GM12878 (cell line): ENCODE measurements around the gene PLCG2. TPM values are rescaled to one million over a fixed set of nuclear protein-coding genes. Genes with fewer than 3 reads are reported as not detected.
A peak's percentile ranks its signal among the peaks of the same experiment; 100 is the strongest.

Source experiments
- ATAC-seq: fragments of 200-7000 bp; cut with Tn5 transposase; 3 replicates; pipeline ENCODE4 v1.9.1; 2020; ENCODE audit warnings: mild to moderate bottlenecking, moderate library complexity
- BruUV-seq: library from RNA; stranded (reverse); fragments of 400-500 nt; replicated peaks from 2 replicates; lab custom pipeline; 2021; lab: Mats Ljungman, UMichigan
- CTCF ChIA-PET: fragments of 300-600 bp; sonication (Branson Sonifier 250); formaldehyde crosslinking; extraction: SDS; loops from one replicate; lab custom pipeline; 2021; ENCODE audit warnings: inconsistent platforms; lab: Yijun Ruan, JAX
- POLR2A ChIA-PET: fragments of 350-600 bp; formaldehyde crosslinking; extraction: SDS; loops from one replicate; lab custom pipeline; 2021; ENCODE audit warnings: inconsistent platforms; lab: Charles Lee
- RAD21 ChIA-PET: fragments of 300-600 bp; sonication (Branson Sonifier 250); formaldehyde crosslinking; loops from one replicate; lab custom pipeline; 2023; ENCODE audit warnings: antibody characterized with exemption; ENCODE audit not compliant: unreplicated experiment; lab: Charles Lee
- SMC1A ChIA-PET: fragments of 300-600 bp; sonication (Branson Sonifier 250); formaldehyde crosslinking; loops from one replicate; lab custom pipeline; 2023; ENCODE audit not compliant: unreplicated experiment, uncharacterized antibody; lab: Charles Lee
- DNase-seq: peaks from one replicate; pipeline ENCODE4 v3.0.0-alpha.2; 2011; ENCODE audit warnings: low read depth, low spot score
- FAIRE-seq: peaks from 3 replicates; lab custom pipeline; 2011; peaks lifted over from hg19 to GRCh38; lab: Jason Lieb, UNC
- H2AFZ ChIP-seq: 2 replicates; pipeline ENCODE4 v1.6.0; 2011; ENCODE audit warnings: low read depth, low read length, control low read depth; ENCODE audit not compliant: control insufficient read depth
- H3K27ac ChIP-seq: 2 replicates; pipeline ENCODE4 v1.5.1; 2011; ENCODE audit warnings: control low read depth; ENCODE audit not compliant: control insufficient read depth, insufficient read depth
- H3K27me3 ChIP-seq, 2 experiments: replicated peaks in 1 of 2; 2 replicates each; pipeline versions ENCODE4 v1.6.0 to v1.6.1; 2011; ENCODE audit warnings: low read length in 1 of 2; ENCODE audit not compliant: control insufficient read depth in 2 of 2, insufficient read depth in 2 of 2
- H3K36me3 ChIP-seq, 2 experiments: 2 replicates each; pipeline ENCODE4 v1.5.1; 2011; ENCODE audit warnings: low read length in 1 of 2; ENCODE audit not compliant: control insufficient read depth in 2 of 2, insufficient read depth in 2 of 2
- H3K4me1 ChIP-seq: 2 replicates; pipeline ENCODE4 v1.6.1; 2011; ENCODE audit warnings: mild to moderate bottlenecking, low read length, moderate library complexity, mixed read lengths; ENCODE audit not compliant: control insufficient read depth, insufficient read depth
- H3K4me2 ChIP-seq: 2 replicates; pipeline ENCODE4 v1.6.0; 2011; ENCODE audit warnings: control low read depth; ENCODE audit not compliant: control insufficient read depth, insufficient read depth
- H3K4me3 ChIP-seq: fragments of 200-600 bp; sonication (generic); 2 replicates; pipeline ENCODE4 v1.5.1; 2016
- H3K79me2 ChIP-seq: 2 replicates; pipeline ENCODE4 v1.6.0; 2011; ENCODE audit warnings: low read length; ENCODE audit not compliant: control insufficient read depth, insufficient read depth
- H3K9ac ChIP-seq: 2 replicates; pipeline ENCODE4 v1.8.0; 2011; ENCODE audit warnings: low read length, control low read depth, mixed read lengths; ENCODE audit not compliant: control insufficient read depth, insufficient read depth
- H3K9me3 ChIP-seq: replicated peaks from 3 replicates; pipeline ENCODE4 v1.5.1; 2011; ENCODE audit warnings: mild to moderate bottlenecking, low read length; ENCODE audit not compliant: control insufficient read depth, insufficient read depth
- H4K20me1 ChIP-seq: 2 replicates; pipeline ENCODE4 v1.6.0; 2011; ENCODE audit not compliant: control insufficient read depth, insufficient read depth
- BHLHE40 ChIP-seq, 2 experiments: fragments of 450-650 bp in 1 of 2; IDR thresholded peaks; 2 replicates each; pipeline ENCODE4 v1.6.1; 2011 to 2017; ENCODE audit warnings: low read depth in 2 of 2, borderline replicate concordance in 1 of 2, improper control_type of control experiment in 1 of 2, low read length in 1 of 2, mild to moderate bottlenecking in 1 of 2
- CREB1 ChIP-seq: IDR thresholded peaks from 2 replicates; pipeline ENCODE4 v1.6.1; 2012; ENCODE audit warnings: low read depth, mild to moderate bottlenecking, inconsistent platforms
- ESRRA ChIP-seq: IDR thresholded peaks from 2 replicates; pipeline ENCODE4 v1.6.1; 2012; ENCODE audit warnings: mild to moderate bottlenecking, low read length, improper control_type of control experiment
- HDGF ChIP-seq: fragments of 450-650 bp; IDR thresholded peaks from 2 replicates; pipeline ENCODE4 v1.6.1; 2016; ENCODE audit warnings: antibody characterized with exemption
- JUND ChIP-seq: IDR thresholded peaks from 2 replicates; pipeline ENCODE4 v1.6.1; 2012; ENCODE audit warnings: low read depth, mild to moderate bottlenecking, low read length, improper control_type of control experiment, moderate library complexity
- MEF2B ChIP-seq: fragments of 450-650 bp; IDR thresholded peaks from 2 replicates; pipeline ENCODE4 v1.6.1; 2018; ENCODE audit warnings: mild to moderate bottlenecking, moderate library complexity; ENCODE audit not compliant: partially characterized antibody, poor library complexity, severe bottlenecking
- NFYB ChIP-seq: IDR thresholded peaks from 2 replicates; pipeline ENCODE4 v1.6.1; 2011; ENCODE audit warnings: low read depth, mild to moderate bottlenecking, low read length, improper control_type of control experiment, moderate library complexity; ENCODE audit not compliant: insufficient read depth
- RAD51 ChIP-seq: fragments of 450-650 bp; IDR thresholded peaks from 2 replicates; pipeline ENCODE4 v1.6.1; 2016; ENCODE audit warnings: moderate library complexity, mild to moderate bottlenecking, inconsistent platforms
- SMAD1 ChIP-seq: fragments of 450-650 bp; IDR thresholded peaks from 2 replicates; pipeline ENCODE4 v1.6.1; 2018; ENCODE audit warnings: mild to moderate bottlenecking, low read depth; ENCODE audit not compliant: partially characterized antibody
- SMC3 ChIP-seq: IDR thresholded peaks from 2 replicates; pipeline ENCODE4 v1.6.1; 2011; ENCODE audit warnings: low read length, improper control_type of control experiment, borderline replicate concordance
- ZBED1 ChIP-seq: IDR thresholded peaks from 2 replicates; pipeline ENCODE4 v1.6.1; 2016; ENCODE audit warnings: borderline replicate concordance
- ZZZ3 ChIP-seq: IDR thresholded peaks from 2 replicates; pipeline ENCODE4 v1.6.1; 2011; ENCODE audit warnings: low read depth; ENCODE audit not compliant: control insufficient read depth, insufficient read length
- WGBS: methylation state at CpG from one replicate; pipeline ENCODE4 v1.1.6; 2016; ENCODE audit warnings: low lambda C conversion rate; ENCODE audit not compliant: insufficient replicate concordance, insufficient coverage; ENCODE audit errors: missing lambda C conversion rate; 5-methylcytosine and 5-hydroxymethylcytosine counted together
- in situ Hi-C: fragments of 300-500 bp; cut with MboI; formaldehyde crosslinking; loops from 9 replicates; pipeline ENCODE4 v1.14.3; 2018; ENCODE audit warnings: mixed read lengths
- intact Hi-C: fragments of 100-400 bp; cut with micrococcal nuclease; formaldehyde crosslinking; loops from one replicate; pipeline ENCODE4 v1.14.2; 2022; ENCODE audit not compliant: unreplicated experiment
- polyA plus RNA-seq, 11 experiments: library from polyadenylated mRNA; depleted of rRNA in 4 of 11; unstranded in 6 of 11; stranded (reverse) in 5 of 11; fragments of >200 nt; fragmentation: Nextera tagmentation in 4 of 11; fragmentation: Illumina TruSeq in 1 of 11; extraction: Ambion mirVana in 4 of 11; extraction: Trizol in 1 of 11; gene quantifications; 1 replicate in 1 of 11; 2 replicates in 10 of 11; pipeline versions ENCODE4 v1.2.1 to v1.2.3, GENCODE V29; 2011 to 2016; ENCODE audit warnings: inconsistent platforms in 2 of 11, missing spikeins in 2 of 11, low read depth in 1 of 11
- total RNA-seq, 4 experiments: library from RNA; depleted of rRNA in 3 of 4; stranded (reverse); fragments of >200 nt in 3 of 4; fragmentation: Illumina TruSeq in 1 of 4; extraction: Trizol in 1 of 4; gene quantifications; 2 replicates each; pipeline versions ENCODE4 v1.2.1 to v1.2.3, GENCODE V29; 2013 to 2021
- TF ChIP-seq, protein P1 (sequence below): IDR thresholded peaks from 2 replicates; pipeline ENCODE4 v1.6.1; 2011; ENCODE audit warnings: low read depth, mild to moderate bottlenecking, low read length, moderate library complexity, borderline replicate concordance; ENCODE audit errors: extremely low read depth
- TF ChIP-seq, protein P2 (sequence below): IDR thresholded peaks from 2 replicates; pipeline ENCODE4 v1.6.1; 2012; ENCODE audit warnings: low read depth, low read length, improper control_type of control experiment

The PLCG2 gene
- total and polyA plus RNA-seq, 10 of the 15 experiments (the other 5 are each of a cell fraction or from before 2014, with no cell fraction given), result 47.6 to 256 (median 149) TPM

DNA sequence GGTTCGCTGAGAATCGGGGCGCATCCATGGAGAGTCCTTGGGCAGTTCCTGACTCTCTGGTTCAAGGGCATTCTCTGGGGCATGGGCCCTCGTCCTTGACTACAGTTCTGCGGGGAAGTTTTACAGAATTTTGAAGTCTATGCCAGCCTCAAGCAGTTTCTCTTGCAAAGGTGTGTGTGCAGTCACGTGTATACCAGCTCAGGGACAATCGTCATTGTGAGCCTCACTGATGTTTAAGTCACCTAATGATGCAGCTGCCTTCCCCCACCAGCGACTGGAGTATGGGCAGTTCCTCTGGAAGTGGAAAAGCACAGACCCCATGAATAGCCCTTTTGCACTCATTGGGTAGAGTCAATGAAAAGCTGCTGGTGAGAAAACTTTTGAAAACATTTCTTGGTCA lies 1.3 kb downstream of the PLCG2 start:
- FAIRE-seq, result no peak
- BruUV-seq, result TSS peak; percentile 77
- Histone ChIP-seq H2AFZ (no peak overlapping the region), H3K4me1 (peaks cover 30% of the 10 kb centered on the region), H3K9ac (peak overlapping the region; percentile 72), H3K4me3 (peak overlapping the region; percentile 99), H3K27me3 (no peaks in the 10 kb centered on the region), H3K27ac (peak overlapping the region; percentile 86), H3K79me2 (peaks cover 62% of the 10 kb centered on the region), H3K4me2 (peak overlapping the region; percentile 100), H4K20me1 (peaks cover 4% of the 10 kb centered on the region; the same call in 1 of the 2 replicates), H3K9me3 (no peaks in the 10 kb centered on the region), H3K36me3 (peaks cover 0 to 6% of the 10 kb centered on the region in 2 experiments; a peak in 1 of 4 replicates)
- in situ Hi-C loops, result no loop called here
- TF ChIP-seq CREB1 (peak; percentile 36; the same call in 1 of the 2 replicates), SMAD1 (no peak), BHLHE40 (IDR thresholded peaks at IDR 0.05; ENCODE audit: borderline replicate concordance in 1 of 2, low read depth in 2 of 2, low read length in 1 of 2) (peak; percentile 57 to 83; a peak in 2 of 4 replicates), ZBED1 (0 out of 2 replicates have a peak, but pooled peaks have one; percentile 2), RAD51 (peak; percentile 61), HDGF (no peak), MEF2B (no peak), ZZZ3 (no peak), NFYB (0 out of 2 replicates have a peak, but pooled peaks have one; percentile 16), ESRRA (no peak), JUND (no peak), SMC3 (no peak)
- TF ChIP-seq, protein P1, sequence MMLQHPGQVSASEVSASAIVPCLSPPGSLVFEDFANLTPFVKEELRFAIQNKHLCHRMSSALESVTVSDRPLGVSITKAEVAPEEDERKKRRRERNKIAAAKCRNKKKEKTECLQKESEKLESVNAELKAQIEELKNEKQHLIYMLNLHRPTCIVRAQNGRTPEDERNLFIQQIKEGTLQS, result 0 out of 2 replicates have a peak, but pooled peaks have one; percentile 2
- TF ChIP-seq, protein P2, sequence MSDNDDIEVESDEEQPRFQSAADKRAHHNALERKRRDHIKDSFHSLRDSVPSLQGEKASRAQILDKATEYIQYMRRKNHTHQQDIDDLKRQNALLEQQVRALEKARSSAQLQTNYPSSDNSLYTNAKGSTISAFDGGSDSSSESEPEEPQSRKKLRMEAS, result peak; percentile 9; the same call in 1 of the 2 replicates
- ChIA-PET CTCF (interaction anchor here (0.6 to 4.1 kb wide), 25 partner anchors 9 to 109 kb away, joined by 3 to 27 read pairs (median 4); no protein-coding TSS in a partner anchor), POLR2A (interaction anchor here (0.6 to 5.5 kb wide), 14 partner anchors 11 to 128 kb away, joined by 3 to 46 read pairs (median 4); no protein-coding TSS in a partner anchor), SMC1A (interaction anchor here (0.8 to 6.6 kb wide), 26 partner anchors 9 to 744 kb away, joined by 3 to 65 read pairs (median 6); partner anchors contain the start of gene ATMIN), RAD21 (interaction anchor here (0.6 to 9.5 kb wide), 20 partner anchors 9 to 94 kb away, joined by 3 to 74 read pairs (median 5); no protein-coding TSS in a partner anchor)
- no peak for DNase-seq
- under 1% methylated on average over 8 of the region's 8 CpGs for WGBS
- peak; percentile 15 for ATAC-seq
- intact Hi-C loops, result loop anchor here (2.0 to 5.0 kb wide), 2 partner anchors 33 to 36 kb away; no protein-coding TSS in a partner anchor
